ENCODE measurements around the gene ZNF606.

The ZNF606 gene

DNA sequence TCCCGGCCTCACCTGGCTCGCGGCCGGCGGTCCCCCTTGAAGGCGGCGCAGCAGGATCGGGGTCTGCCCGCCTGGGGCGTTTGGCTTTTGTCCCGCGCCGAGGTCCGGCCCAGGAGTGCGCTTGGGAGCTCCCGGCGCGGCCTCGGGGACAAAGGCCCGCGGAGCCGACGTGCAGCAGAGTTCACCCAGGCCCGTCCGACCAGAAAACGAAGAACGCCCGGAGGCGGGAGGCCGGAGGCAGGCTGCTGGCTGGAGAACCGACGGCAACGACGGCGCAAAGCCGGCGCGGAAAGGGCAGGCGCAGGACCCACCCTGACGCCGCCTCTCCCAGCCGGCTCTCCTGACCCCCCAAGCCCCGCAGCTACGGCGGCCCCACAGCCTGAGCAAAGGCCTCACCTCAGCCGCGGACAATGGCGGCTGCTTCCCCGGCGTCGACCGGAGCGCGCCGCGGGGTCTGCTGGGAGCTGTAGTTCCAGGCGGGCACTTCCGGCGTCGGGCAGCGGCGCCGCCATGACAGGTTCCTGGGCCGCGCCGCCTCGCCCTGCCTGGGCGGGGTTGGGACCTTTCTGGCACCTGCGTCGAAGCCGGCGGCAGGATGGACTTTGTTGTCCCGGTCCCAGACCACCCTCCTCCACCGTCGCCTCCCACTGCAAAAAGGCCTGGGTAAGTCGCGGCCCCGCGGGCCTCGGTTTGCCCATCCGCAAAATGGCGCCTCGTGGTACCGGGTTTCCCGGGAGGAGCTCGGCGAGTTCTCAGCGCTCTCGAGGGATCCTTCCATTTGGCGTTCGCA lies at the start of gene ZNF606:
Gene ZNF606 (minus strand): TSS at position 437 of the 790 bp plus-strand sequence. CDS start 1,501 bp downstream, outside the sequence.
- ATAC-seq (peak; percentile 98), DNase-seq (peak; percentile 86)

DNA sequence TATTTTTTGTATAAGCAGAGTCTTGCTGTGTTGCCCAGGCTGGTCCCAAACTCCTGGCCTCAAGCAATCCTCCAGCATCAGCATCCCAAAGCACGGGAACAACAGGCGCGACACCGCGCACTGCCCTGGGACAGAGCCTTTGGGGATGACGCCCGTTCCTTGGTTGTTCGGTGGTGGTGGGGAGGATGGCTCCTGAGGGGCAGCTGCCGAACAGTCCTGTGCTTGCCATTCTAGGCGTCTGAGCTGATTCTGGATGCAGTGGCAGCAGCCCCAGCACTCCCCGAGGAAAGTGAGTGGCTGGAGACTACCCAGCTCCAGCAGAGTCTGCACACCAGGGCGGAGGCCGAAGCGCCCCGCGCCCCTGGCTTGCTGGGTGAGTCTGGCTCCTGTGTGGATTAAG lies 49.6 kb upstream of the ZNF606 start:
- ATAC-seq, result no peak
- DNase-seq, result no peak

DNA sequence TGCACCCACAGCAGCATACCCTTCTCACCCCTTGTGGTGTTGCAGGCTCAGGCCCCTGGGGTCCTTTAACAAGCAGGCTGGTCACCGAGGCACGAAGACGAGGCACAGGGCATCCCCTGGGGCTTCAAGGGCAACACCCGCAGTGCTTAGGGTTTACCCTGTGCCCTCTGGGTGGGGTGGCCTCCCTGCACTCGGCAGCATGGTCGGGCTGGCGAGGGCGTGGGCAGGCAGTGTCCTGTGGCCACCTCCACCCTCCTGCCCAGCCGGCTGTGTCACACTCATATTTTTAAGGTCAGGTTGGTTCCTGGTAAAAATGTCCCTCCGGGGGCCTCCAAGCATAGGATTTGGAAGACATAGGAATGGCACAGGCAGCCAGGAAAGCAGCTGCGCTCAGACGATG lies 45.1 kb upstream of the ZNF606 start:
- DNase-seq (no peak), ATAC-seq (no peak)

DNA sequence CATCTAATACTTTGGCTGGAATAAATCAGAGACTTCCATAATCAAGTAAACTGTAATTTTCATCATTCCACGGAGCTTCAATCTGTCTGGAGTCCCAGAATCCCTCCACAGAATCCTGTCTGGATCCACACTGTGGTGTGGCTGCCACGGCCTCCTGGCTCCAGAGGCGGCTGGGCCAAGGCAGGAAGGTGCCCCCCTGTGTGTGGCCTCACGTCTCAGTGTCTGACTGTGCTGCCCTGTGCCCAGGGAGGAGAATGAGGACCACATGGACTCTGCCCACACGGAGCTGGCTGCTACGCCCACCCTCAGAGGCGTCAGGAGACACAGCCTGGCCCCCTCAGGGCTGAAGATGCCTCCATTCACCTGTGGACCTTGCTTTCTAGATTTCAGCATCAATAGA lies 44.2 kb upstream of the ZNF606 start:
- no peak for ATAC-seq

DNA sequence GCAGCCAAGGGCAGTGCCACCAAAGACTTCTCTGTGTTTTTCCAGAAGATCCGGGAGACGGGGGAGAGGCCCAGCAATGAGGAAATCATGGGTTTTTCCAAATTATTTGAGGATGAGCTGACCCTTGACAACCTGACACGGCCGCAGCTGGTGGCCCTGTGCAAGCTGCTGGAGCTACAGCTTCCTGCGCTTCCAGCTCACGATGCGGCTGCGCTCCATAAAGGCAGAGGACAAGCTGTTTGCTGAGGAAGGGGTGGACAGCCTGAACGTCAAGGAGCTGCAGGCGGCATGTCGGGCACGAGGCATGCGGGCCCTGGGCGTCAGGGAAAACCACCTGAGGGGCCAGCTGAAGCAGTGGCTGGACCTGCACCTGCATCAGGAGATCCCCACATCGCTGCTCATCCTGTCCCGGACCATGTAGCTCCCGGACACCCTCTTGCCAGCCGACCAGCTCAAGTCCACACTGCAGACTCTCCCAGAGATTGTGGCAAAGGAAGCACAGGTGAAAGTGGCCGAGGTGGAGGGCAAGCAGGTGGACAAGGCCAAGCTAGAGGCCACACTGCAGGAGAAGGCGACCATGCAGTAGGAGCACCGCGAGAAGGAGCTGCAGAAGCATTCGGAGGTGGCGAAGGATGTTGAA lies 42.9 kb upstream of the ZNF606 start:
- no peak for DNase-seq

More for the DNA sequence above, 44.2 kb upstream of the ZNF606 start:
- no peak for DNase-seq

DNA sequence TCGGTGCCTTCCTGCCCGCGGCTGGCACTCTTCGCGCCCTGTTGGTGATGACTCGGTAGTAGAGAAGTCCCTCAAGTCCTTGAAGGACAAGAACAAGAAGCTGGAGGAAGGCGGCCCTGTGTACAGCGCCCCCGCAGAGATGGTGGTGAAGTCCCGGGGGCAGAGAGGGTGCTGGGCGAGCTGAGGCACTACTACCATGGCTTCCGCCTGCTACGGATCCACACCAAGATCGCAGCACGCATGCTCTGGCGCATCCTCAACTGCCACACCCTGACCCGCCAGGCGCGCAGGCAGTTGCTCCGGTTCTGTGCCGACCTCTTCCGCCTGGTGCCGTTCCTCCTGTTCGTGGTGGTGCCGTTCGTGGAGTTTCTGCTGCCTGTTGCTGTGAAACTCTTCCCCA lies 42.3 kb upstream of the ZNF606 start:
- ATAC-seq (no peak), DNase-seq (no peak)

More for the DNA sequence above, 42.9 kb upstream of the ZNF606 start:
- no peak for ATAC-seq

DNA sequence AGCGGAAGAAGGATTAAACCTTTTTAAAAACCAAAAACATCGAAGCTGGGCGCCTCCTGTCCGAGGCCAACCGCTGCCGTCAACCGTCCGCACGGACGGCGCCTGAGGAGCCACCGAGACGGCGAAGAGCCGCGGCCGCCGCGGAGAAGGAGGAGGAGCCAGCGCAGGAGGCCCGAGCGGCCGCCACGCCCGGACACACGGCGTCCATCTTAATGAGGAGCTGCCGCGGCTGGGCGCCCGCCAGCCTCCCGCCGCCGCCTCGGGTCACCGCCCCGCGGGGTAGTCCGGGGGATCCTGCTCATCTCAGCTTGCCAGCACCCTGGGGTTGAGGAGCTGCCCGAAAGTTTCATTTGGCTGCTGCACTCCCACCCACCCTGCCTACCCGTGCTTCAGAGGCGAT lies 41.8 kb upstream of the ZNF606 start:
- no peak for ATAC-seq
- DNase-seq, result no peak

DNA sequence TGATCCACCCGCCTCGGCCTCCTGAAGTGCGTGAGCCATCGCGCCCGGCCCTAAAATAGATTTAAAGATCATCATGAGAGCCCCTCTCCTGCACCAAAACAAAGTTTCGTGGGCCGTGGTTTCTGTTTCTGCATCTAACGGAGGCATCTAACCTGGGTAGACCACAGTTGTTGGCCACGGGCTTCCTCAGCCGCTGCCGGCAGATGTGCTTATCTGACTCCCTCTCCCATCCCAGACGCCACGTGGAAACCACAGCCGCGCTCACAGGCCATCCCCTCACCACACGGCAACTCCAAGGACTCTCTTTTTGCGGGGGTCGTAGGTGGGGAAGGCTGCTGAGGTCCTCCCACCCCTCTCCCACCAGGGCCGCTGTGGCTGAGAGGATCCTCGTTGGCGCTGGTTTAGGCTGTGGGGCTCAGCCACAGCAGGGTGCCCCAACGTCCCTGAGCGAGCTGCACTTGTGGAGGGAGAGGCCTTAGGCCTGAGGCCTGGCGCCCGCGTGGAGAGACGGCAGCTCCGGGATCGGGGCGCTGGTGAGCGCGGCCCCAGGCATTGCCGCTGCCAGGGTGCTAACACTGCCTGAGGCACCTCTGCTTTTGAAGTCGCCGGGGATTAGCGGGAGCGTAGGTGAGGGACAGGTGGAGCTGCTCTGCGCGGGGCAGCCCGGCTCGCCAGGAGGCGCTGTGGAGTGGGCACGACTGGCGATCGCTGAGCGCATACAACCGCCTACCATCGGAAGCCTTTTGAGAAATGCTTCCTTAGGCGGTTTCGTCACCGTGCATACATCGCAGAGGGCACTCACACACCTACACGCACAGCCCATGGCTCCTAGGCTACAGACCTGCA lies 40.1 kb upstream of the ZNF606 start:
- ATAC-seq (no peak), DNase-seq (no peak)

DNA sequence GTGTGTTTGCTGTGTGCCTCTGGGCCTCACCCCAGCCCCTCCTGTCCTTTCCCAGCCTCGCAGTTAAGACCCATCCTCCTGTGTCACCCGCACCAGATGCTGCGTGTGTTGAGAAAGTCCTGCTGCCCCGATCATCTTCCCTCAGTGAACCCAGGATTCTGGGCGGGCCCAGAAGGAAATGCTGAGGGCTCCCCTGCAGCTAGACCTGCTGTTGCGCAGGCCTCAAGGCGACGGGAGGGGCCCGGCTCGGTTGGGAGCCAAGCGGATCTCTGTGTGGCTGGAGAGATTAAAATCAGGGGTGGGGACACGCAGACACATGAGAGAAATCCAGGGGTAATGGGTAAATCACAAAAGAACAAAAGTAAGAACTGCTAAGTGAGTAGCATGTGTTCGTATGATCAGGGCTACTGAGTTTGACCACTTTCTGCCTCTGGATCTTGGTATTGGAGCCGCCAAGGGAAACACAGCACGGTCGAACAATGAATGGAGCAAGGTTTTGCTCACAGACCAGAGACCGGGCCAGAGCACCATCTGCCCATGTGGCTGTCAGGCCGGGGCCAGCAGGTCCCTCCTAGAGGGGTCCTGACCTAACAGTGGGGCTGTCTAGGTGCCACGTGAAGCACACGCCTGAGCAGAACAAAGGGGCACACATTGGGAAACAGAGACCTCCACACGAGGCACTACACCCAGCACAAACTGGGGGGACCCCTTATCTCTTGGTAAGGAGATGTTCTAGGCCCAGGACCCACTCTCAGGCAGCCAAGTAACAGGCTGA lies 38.3 kb upstream of the ZNF606 start:
- DNase-seq (no peak), ATAC-seq (no peak)

DNA sequence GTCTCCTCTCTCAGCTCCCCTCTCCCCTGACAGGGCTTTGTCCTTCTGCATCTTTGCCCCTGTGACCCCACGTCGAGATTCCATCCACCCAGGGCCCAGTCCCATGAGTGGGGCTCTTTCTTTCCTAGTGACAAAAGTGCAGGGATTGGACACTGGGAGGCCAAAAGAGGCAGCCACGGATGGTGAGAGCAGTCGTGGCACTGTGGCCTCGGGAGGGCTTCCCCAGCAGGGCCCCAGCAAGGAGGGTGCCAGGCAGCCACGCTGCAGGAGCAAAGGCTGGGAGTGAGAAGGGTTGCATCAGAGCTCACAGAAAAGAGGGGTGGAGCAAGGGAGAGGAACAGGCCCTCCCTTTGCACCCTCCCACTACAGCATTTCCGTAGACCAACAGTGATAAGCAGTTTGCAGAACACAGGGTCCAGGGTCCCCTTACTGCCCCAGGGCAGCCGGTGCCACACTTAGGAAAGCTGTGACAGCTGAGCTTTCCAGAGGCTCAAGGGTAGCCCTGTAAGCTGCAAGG lies 36.1 kb upstream of the ZNF606 start:
- no peak for DNase-seq

DNA sequence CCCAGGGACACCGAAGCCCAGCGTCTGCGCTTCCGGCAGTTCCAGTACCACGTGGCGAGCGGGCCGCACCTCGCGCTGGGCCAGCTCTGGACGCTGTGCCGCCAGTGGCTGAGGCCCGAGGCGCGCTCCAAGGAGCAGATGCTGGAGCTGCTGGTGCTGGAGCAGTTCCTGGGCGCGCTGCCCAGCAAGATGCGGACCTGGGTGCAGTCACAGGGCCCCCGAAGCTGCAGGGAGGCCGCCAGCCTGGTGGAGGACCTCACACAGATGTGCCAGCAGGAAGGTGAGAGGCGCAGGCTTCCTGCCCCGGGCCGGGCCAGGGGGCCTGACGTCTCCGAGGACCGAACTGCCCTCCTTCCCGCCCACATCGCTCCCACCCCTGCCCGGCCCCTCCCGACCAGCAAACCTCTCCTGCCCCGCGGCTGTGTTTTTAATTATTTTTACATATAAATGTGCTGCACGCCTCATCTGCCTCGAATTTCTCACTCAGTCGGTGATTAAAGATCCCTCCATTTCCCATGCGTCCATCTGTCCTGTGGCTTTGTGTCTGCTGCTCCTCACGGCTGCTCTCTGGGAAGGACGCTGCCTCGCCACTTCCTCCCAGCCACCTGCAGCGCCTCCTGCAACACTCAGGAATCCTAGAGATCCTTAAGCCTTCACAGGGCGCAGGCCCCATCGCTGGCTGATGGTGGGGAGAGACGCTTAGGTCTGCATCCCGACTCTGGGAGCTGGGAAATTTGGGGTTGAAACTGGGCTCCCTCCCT lies 35.5 kb upstream of the ZNF606 start:
- DNase-seq, result no peak

More for the DNA sequence above, 36.1 kb upstream of the ZNF606 start:
- no peak for ATAC-seq

DNA sequence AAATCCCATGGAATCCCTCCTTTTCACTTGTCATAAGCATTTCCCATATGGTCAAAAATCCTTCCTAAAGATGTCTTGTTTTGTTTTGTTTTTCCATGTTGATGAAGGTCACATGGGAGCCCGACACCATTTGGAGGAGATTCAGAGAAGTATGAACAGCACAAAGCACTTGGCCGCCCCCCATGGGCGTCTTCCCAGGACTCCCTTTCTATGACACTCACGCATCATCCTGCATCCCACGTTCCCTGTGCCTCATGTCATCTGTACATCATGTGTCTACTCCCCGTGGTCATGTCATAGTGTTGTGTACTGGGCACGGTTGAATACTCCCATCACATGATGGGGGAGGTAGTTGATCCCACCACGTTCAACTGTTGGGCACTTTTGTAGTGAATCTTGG lies 33.2 kb upstream of the ZNF606 start:
- DNase-seq, result no peak
- ATAC-seq, result no peak

More for the DNA sequence above, 35.5 kb upstream of the ZNF606 start:
- no peak for ATAC-seq

DNA sequence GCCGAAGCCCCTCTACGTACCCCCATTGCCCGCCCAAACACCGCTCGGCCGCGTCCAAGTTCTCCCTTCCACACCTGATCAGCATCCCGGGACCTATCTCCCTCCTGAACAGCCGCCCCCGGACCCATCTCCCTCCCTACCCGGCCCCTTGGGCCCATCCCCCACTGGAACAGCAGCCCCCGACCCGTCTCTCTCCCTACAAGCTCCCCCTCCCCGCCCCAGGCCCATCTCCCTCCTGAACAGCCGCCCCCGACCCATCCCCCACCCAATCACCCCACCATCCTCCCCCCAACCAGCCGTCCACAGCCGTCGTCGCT lies 31.8 kb upstream of the ZNF606 start:
- ATAC-seq, result no peak
- DNase-seq, result no peak

DNA sequence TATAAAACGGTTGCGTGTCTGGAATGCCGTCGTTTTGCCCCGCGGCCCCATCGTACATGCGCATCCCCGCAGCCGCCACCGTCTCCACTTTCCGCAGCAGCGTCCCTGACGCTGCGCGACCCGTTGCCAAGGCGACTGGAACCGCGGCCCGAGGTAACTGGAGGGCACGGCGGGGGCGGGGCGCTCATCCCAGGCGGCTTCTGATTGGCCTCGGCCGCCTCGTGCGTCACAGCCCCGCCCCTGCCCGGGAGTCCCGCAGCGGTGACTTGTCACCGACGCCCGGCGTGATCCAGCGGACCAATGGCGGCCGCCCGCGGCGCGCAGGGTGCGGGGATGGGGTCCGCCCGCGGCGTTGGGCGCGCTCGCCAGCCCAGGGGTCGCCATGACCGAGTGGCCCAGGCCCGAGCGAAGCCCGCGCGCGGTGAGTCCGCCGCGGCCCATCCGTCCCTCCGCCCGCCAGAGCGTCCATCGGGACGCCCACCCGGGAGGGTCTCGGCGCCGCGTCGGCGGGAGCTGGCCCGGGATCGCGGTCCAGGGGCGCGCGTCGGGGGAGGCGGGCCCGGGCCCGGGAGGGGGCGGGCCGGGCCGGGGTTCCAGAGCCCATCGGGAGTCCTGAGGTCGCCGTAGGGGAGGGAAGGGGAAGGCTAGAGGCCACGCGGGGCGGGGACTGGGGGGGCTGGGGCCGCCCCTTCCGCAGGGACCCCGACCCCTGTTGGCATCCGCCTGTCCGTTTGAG lies 31.3 kb upstream of the ZNF606 start, which contains the start of gene ZSCAN1:
Gene ZSCAN1 (plus strand): TSS at position 285 of the 736 bp plus-strand sequence. CDS start 3,812 bp downstream, outside the sequence.
- ATAC-seq (no peak), DNase-seq (peak; percentile 25)

DNA sequence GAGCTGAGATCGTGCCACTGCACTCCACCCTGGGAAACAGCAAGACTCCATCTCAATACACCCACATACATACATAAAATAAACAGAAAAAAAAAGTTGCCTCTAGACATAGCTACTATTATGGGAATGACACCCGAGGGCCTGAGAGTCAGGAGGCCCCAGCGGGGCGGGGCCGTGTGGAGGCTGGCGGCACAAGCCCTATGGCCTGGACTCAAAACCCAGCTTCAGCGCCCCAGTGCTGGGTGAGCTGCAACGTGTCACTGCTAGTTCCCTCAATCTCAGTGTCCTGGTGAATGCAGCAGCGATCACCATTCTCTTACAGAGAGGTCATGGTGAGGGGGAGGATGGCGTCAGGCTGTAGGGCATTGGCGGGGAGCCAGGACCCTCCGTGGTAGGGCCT lies 22.0 kb upstream of the ZNF606 start:
- DNase-seq (no peak), ATAC-seq (no peak)

DNA sequence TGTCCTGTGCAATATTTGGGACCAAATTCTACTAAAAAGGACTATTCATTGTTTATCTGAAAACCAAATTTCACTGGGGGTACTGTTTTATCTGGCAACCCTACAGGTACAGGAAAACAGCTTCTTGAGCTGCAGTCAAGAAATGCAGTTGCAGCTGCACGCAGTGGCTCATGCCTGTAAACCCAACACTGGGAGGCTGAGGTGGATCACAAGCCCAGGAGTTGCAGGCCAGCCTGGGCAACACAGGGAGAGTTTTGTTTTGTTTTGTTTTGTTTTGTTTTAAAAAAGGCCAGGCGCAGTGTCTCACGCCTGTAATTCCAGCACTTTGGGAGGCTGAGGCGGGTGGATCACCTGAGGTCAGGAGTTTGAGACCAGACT lies 19.7 kb upstream of the ZNF606 start:
- no peak for DNase-seq
- no peak for ATAC-seq

DNA sequence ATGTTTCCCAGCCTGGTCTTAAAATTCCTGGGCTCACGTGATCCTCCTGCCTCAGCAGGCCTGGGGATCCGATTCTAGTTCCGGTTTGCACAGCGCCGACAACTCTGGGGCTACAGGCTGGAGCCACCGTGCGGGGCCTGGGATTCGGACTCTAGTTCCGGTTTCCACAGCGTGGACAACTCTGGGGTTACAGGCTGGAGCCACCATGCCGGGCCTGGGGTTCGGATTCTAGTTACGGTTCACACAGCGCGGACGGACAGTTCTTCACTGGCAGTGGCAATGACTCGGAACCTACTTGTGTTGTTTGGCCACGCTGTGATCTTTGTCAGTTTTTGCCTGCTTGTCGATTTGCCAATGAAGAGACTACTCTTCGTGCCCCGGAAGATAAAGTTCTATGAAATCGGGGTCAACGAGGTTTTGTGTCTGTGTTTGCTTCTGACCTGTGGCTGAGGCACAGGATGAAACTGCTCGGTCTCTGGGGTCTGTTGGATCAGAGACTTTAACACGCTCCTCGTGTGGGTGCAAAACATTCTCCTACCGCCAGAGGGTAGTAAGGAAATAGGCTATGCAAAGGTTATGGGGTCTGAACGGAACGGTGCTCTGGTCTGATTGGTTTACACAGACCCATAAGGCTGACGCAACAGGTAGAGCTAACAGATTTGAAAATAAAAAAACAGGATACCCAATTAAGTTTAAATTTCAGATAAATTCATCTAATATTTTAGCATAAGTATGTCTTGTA lies 19.1 kb upstream of the ZNF606 start:
- DNase-seq (peak; percentile 43), ATAC-seq (peak; percentile 65)

DNA sequence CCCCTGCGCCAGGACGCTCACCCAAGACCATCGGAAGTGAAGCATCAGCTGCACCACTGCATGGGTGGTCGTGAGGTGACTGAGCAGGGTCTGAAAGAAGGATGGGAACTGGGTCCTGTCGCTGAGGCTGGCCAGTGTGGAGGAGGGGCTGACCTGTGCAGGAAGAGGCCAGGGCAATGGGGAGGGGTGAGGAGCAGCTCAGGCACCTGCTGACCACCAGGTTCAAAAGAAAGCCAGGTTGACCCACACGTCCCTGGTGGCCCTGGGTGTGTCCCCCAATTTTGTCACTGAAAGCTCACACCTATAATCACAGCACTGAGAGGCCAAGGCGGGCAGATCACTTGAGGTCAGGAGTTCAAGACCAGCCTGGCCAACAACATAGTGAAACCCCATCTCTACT lies 17.5 kb upstream of the ZNF606 start:
- ATAC-seq (no peak), DNase-seq (no peak)

DNA sequence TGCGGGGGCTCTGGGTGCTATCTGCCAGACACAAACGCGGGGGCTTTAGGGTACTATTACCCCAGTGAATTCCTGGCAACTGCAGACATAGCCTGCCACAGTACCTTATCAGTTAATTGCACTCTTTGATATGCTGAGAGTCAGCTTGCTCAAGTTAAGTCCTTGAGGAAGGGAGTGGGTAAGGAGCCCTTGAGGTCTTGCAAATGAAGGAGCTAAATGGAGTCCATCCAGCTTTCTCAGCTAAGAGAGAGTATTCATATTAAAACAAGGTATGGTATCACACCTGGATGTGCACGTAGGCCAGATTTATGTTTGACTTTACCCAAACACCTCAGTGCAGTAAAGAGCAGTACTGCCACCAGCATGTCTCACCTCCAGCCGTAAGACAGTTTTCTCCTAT lies 11.5 kb upstream of the ZNF606 start:
- no peak for DNase-seq
- ATAC-seq, result no peak

DNA sequence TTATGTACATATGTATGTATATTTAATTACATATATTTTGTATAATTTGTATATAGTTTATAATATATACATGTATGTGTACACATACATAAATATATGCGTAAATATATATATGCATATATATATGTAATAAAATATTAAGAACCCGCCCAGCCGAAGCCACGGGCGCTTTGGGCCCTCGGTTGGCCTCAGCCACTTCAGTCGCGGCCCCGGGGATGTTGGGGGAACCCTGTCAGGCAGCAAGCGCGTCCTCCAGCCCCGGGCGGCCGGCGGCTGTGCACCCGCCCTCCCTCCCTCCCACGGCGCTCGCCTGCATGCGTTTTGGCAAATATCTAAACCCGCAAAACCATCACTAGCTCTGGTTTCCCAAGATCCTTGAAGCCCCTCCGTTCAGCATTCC lies 7.9 kb upstream of the ZNF606 start:
- DNase-seq (no peak), ATAC-seq (no peak)
